Astrocyte of the hippocampus (primary cell): ENCODE data around the gene GLMP.
A peak's percentile ranks its signal among the peaks of the same experiment; 100 is the strongest.

Experiments
- DNase-seq: peaks from one replicate; pipeline ENCODE4 v3.0.0; 2011; ENCODE audit warnings: low read depth, low spot score

Gene GLMP

GRCh38 chr1:156248323-156248683 lies 47.2 kb downstream of the GLMP start:
- no peak for DNase-seq

- DNase-seq = peak; percentile 62
Measured at GRCh38 chr1:156247460-156248322, 47.8 kb downstream of the GLMP start, which contains the start of gene PAQR6. TSS of gene PAQR6 (minus strand) at chr1:156248056. CDS start at chr1:156246731, 1,325 bp downstream.

GRCh38 chr1:156246781-156247459 lies 48.6 kb downstream of the GLMP start:
- DNase-seq = no peak

GRCh38 chr1:156246241-156246780 lies 49.2 kb downstream of the GLMP start:
- no peak for DNase-seq

GRCh38 chr1:156245451-156246232 lies 49.8 kb downstream of the GLMP start:
- DNase-seq = peak; percentile 58

GRCh38 chr1:156244712-156245111 lies 50.8 kb downstream of the GLMP start:
- DNase-seq = no peak

GRCh38 chr1:156244126-156244525 lies 51.4 kb downstream of the GLMP start:
- DNase-seq = no peak

GRCh38 chr1:156242738-156243137 lies 52.7 kb downstream of the GLMP start:
- DNase-seq = no peak
